ENCODE results near the gene ZNF83. TPM values are rescaled to one million over a fixed set of nuclear protein-coding genes. Genes with fewer than 3 reads are reported as not detected.
"Not testable (repeated sequence)": the region's sequence is repeated elsewhere in the genome, so short reads cannot be mapped to it uniquely, and the experiment has no call there.

Gene ZNF83
- total RNA-seq, 1 experiment from 2014 or later, result 31.6 TPM

DNA sequence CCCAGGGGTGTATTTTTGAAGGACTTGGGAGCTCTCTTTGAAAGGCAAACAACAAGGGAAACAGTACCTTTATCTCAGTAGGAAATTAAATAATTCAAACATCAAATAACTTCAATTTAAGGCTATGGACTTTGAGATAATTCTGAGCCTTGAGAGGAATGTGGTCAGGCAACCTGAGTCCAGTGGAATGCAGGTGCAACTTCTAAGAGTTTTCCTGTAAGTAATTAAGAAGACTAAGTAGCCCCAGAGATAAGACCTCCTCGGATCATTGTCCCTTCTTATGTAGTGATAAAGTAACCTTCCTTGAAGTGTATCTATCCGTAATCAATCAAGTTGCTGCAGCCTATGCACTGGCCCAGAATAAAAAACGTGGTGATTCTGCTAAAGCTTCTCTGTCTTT lies 38.9 kb downstream of the ZNF83 start:
- Histone ChIP-seq H4K8ac (replicated peaks; ENCODE audit: insufficient read length, low read depth, low read length) (no peak overlapping the region), H2BK120ac (ENCODE audit: low read depth, low read length, poor library complexity, severe bottlenecking) (no peak overlapping the region), H2BK15ac (ENCODE audit: low read depth, low read length) (no peak overlapping the region), H3K4me1 (ENCODE audit: insufficient read depth, low read length) (no peaks in the 10 kb centered on the region), H3K56ac (ENCODE audit: insufficient read length, low read depth, low read length) (no peak overlapping the region), H4K91ac (ENCODE audit: insufficient read length, low read depth, low read length) (no peak overlapping the region), H3K9ac (ENCODE audit: extremely low read depth, insufficient read length, low read length) (no peak overlapping the region), H3K23me2 (ENCODE audit: insufficient read length, low read depth, low read length, poor library complexity, severe bottlenecking) (peaks cover 9% of the 10 kb centered on the region), H2BK12ac (ENCODE audit: insufficient read length, low read depth, low read length) (no peak overlapping the region), H3K27ac (ENCODE audit: insufficient read length, low read depth, low read length) (no peak overlapping the region), H3K23ac (ENCODE audit: insufficient read length, low read depth, low read length) (no peak overlapping the region), H4K5ac (ENCODE audit: insufficient read length, low read depth, low read length) (no peak overlapping the region), H3K79me2 (ENCODE audit: insufficient read depth, low read length) (no peaks in the 10 kb centered on the region), H3K4ac (ENCODE audit: low read depth, low read length) (no peak overlapping the region), H2AK5ac (ENCODE audit: insufficient read length, low read length) (no peak overlapping the region), H3K27me3 (ENCODE audit: insufficient read depth, low read length) (no peaks in the 10 kb centered on the region; the same call in 1 of the 2 replicates), H3K18ac (ENCODE audit: insufficient read length, low read depth, low read length) (no peak overlapping the region), H2BK5ac (ENCODE audit: insufficient read length, low read length) (no peak overlapping the region), H4K20me1 (ENCODE audit: control insufficient read depth, insufficient read depth, insufficient read length) (no peaks in the 10 kb centered on the region), H3K14ac (ENCODE audit: insufficient read depth, low read length) (no peak overlapping the region), H3T11ph (ENCODE audit: low read length) (no peak overlapping the region), H2BK20ac (ENCODE audit: low read depth, low read length, poor library complexity, severe bottlenecking) (no peak overlapping the region), H3K79me1 (ENCODE audit: insufficient read depth, low read depth, low read length, poor library complexity, severe bottlenecking) (no peaks in the 10 kb centered on the region), H2AFZ (ENCODE audit: low read length) (no peak overlapping the region), H3K9me3 (ENCODE audit: control insufficient read depth, low read depth, low read length) (no peaks in the 10 kb centered on the region), H3K4me2 (ENCODE audit: insufficient read depth, insufficient read length, low read length) (no peak overlapping the region)
- TF ChIP-seq CTCF (conservative IDR thresholded peaks at IDR 0.05), result no peak
- Mint-ChIP-seq H3K4me3 (no peak overlapping the region; a peak in 1 of 5 replicates), H3K27ac (no peak overlapping the region), H3K9me3 (peaks cover 0 to 8% of the 10 kb centered on the region in 2 experiments; a peak in 3 of 5 replicates), H3K27me3 (ENCODE audit: low read depth) (peaks cover 4% of the 10 kb centered on the region), H3K36me3 (ENCODE audit: insufficient read depth in 1 of 3, low read depth in 3 of 3) (peaks cover 29 to 42% (median 32%) of the 10 kb centered on the region in 3 experiments), H3K4me1 (peaks cover 12 to 18% of the 10 kb centered on the region in 2 experiments)
- no peak for DNase-seq
- WGBS (ENCODE audit: extremely low coverage, insufficient read length, low lambda C conversion rate), result no CpG with 5 or more reads among the region's 3 CpGs

DNA sequence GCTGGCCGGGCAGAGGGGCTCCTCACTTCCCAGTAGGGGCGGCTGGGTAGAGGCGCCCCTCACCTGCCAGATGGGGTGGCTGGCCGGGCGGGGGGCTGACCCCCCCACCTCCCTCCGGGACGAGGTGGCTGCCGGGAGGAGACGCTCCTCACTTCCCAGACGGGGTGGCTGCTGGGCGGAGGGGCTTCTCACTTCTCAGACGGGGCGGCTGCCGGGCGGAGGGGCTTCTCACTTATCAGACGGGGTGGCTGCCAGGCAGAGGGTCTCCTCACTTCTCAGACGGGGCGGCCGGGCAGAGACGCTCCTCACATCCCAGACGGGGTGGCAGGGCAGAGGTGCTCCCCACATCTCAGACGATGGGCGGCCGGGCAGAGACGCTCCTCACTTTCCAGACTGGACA lies 44.7 kb downstream of the ZNF83 start:
- not testable (repeated sequence) for H3K9me3 Mint-ChIP-seq; H3K14ac ChIP-seq (ENCODE audit: insufficient read depth, low read length); H3K27me3 Mint-ChIP-seq (ENCODE audit: low read depth); H2BK15ac ChIP-seq (ENCODE audit: low read depth, low read length); H3K27ac Mint-ChIP-seq; H2AFZ ChIP-seq (ENCODE audit: low read length); H3T11ph ChIP-seq (ENCODE audit: low read length); H3K56ac ChIP-seq (ENCODE audit: insufficient read length, low read depth, low read length); H2BK5ac ChIP-seq (ENCODE audit: insufficient read length, low read length); H3K4me1 Mint-ChIP-seq; H2AK5ac ChIP-seq (ENCODE audit: insufficient read length, low read length); H3K27ac ChIP-seq (ENCODE audit: insufficient read length, low read depth, low read length); H4K5ac ChIP-seq (ENCODE audit: insufficient read length, low read depth, low read length); H3K4ac ChIP-seq (ENCODE audit: low read depth, low read length); H3K23ac ChIP-seq (ENCODE audit: insufficient read length, low read depth, low read length); H3K23me2 ChIP-seq (ENCODE audit: insufficient read length, low read depth, low read length, poor library complexity, severe bottlenecking); H3K79me2 ChIP-seq (ENCODE audit: insufficient read depth, low read length); H3K9me3 ChIP-seq (ENCODE audit: control insufficient read depth, low read depth, low read length); H3K18ac ChIP-seq (ENCODE audit: insufficient read length, low read depth, low read length); H3K4me3 Mint-ChIP-seq; DNase-seq; H2BK20ac ChIP-seq (ENCODE audit: low read depth, low read length, poor library complexity, severe bottlenecking); H4K8ac ChIP-seq (replicated peaks; ENCODE audit: insufficient read length, low read depth, low read length); H4K91ac ChIP-seq (ENCODE audit: insufficient read length, low read depth, low read length); H3K79me1 ChIP-seq (ENCODE audit: insufficient read depth, low read depth, low read length, poor library complexity, severe bottlenecking); H2BK12ac ChIP-seq (ENCODE audit: insufficient read length, low read depth, low read length); H2BK120ac ChIP-seq (ENCODE audit: low read depth, low read length, poor library complexity, severe bottlenecking); H3K9ac ChIP-seq (ENCODE audit: extremely low read depth, insufficient read length, low read length); H3K27me3 ChIP-seq (ENCODE audit: insufficient read depth, low read length); H3K4me1 ChIP-seq (ENCODE audit: insufficient read depth, low read length); H3K4me2 ChIP-seq (ENCODE audit: insufficient read depth, insufficient read length, low read length); H4K20me1 ChIP-seq (ENCODE audit: control insufficient read depth, insufficient read depth, insufficient read length)
- WGBS (ENCODE audit: extremely low coverage, insufficient read length, low lambda C conversion rate), result no CpG with 5 or more reads among the region's 25 CpGs
- peaks cover 43 to 69% (median 55%) of the 10 kb centered on the region in 3 experiments for H3K36me3 Mint-ChIP-seq (ENCODE audit: insufficient read depth in 1 of 3, low read depth in 3 of 3)
